Measurements from ENCODE around the gene CHMP1A. TPM values are rescaled to one million over a fixed set of nuclear protein-coding genes. Genes with fewer than 3 reads are reported as not detected.

CHMP1A gene
- 63.0 TPM for polyA plus RNA-seq (2012; ENCODE audit: insufficient read length, low read depth)

DNA sequence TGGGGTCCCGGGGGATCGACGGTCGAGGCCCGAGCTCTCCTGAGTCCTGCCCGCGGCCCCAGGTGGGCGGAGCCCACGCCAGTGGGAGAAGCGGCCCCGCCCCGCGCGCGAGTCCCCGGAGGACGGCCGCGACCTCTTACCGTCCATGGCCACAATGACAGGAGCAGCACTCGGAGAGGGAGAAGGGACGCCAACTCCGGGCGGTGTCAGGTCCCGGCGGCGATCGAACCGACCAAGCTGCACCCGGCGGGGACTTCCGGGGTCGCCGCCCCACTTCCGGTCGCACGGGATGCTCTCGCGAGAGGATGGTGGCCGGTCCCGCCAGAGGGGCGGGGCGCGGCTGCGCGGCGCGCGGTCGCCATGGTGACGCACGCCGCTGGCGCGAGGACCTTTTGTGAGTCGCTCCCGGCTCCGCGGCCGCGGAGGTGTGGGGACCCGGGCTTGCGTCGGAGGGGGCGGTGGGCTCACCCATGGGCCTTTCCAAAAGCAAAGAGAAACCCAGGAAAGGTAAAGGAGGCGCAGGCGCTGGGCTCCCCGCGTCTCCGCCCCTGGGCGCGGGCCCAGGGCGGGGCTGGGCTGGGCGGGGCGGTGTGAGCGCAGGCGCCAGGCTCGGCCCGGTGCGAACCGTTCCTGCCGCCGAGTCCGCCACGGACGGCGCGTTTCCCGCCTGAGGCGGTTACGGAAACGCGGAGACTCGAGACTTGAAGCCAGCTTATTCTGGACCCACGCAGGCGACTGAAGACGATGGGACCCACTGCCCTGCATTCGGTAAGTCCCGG is at the start of gene CHMP1A, which contains the start of gene SPATA33:
TSS of gene CHMP1A (minus strand) at position 267 of the 779 bp plus-strand sequence. CDS start at position 147, 120 bp downstream.
TSS of gene SPATA33 (plus strand) at position 395 of the 779 bp plus-strand sequence. CDS start at position 471, 76 bp downstream.
- TF ChIP-seq POLR2AphosphoS5 (IDR thresholded peaks at IDR 0.05; ENCODE audit: low read depth, low read length) = peak; percentile 72
- peak; percentile 76; the same call in 1 of the 2 replicates for TF ChIP-seq SIN3A (IDR thresholded peaks at IDR 0.05; ENCODE audit: borderline replicate concordance, insufficient read depth, low read length)
- no peak for TF ChIP-seq REST (IDR thresholded peaks at IDR 0.05; ENCODE audit: insufficient read depth in 1 of 2, low read depth in 2 of 2, low read length in 2 of 2)
- TF ChIP-seq FOXP2 (optimal IDR thresholded peaks at IDR 0.05; ENCODE audit: borderline replicate concordance, extremely low read depth, extremely low read length, insufficient read depth) = no peak
- TF ChIP-seq TAF1 (IDR thresholded peaks at IDR 0.05; ENCODE audit: borderline replicate concordance, insufficient read depth, low read length) = 0 out of 2 replicates have a peak, but pooled peaks have one; percentile 36

GRCh38 chr16:89706518-89707260 is 49.2 kb upstream of the CHMP1A start:
- TF ChIP-seq POLR2AphosphoS5 (IDR thresholded peaks at IDR 0.05; ENCODE audit: low read depth, low read length) (no peak), FOXP2 (optimal IDR thresholded peaks at IDR 0.05; ENCODE audit: borderline replicate concordance, extremely low read depth, extremely low read length, insufficient read depth) (no peak), TAF1 (IDR thresholded peaks at IDR 0.05; ENCODE audit: borderline replicate concordance, insufficient read depth, low read length) (no peak), SIN3A (IDR thresholded peaks at IDR 0.05; ENCODE audit: borderline replicate concordance, insufficient read depth, low read length) (no peak), REST (IDR thresholded peaks at IDR 0.05; ENCODE audit: insufficient read depth in 1 of 2, low read depth in 2 of 2, low read length in 2 of 2) (no peak)

- TF ChIP-seq SIN3A (IDR thresholded peaks at IDR 0.05; ENCODE audit: borderline replicate concordance, insufficient read depth, low read length) (no peak), POLR2AphosphoS5 (IDR thresholded peaks at IDR 0.05; ENCODE audit: low read depth, low read length) (no peak), FOXP2 (optimal IDR thresholded peaks at IDR 0.05; ENCODE audit: borderline replicate concordance, extremely low read depth, extremely low read length, insufficient read depth) (no peak)
Observed at GRCh38 chr16:89705006-89705405, 47.5 kb upstream of the CHMP1A start.

DNA sequence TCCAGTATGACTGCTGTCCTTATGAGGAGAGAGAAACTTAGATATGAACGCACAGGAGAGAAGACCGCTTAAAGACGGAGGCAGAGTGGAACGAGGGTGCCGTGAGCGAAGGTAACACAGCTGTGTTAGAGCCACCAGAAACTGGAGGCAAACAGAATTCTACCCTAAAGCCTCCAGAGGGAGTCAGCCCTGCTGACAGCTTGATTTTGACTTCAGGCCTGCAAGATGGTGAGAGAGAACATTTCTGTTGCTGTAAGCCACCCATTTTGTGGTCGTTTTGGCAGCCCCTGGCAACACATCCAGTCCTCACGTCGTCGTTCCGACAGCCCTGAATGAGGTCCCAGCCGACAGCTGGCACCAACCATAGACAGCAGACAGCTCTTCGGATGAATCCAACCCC is 46.8 kb upstream of the CHMP1A start:
- TF ChIP-seq SIN3A (IDR thresholded peaks at IDR 0.05; ENCODE audit: borderline replicate concordance, insufficient read depth, low read length) (no peak), FOXP2 (optimal IDR thresholded peaks at IDR 0.05; ENCODE audit: borderline replicate concordance, extremely low read depth, extremely low read length, insufficient read depth) (no peak), POLR2AphosphoS5 (IDR thresholded peaks at IDR 0.05; ENCODE audit: low read depth, low read length) (no peak), REST (IDR thresholded peaks at IDR 0.05; ENCODE audit: insufficient read depth in 1 of 2, low read depth in 2 of 2, low read length in 2 of 2) (no peak), TAF1 (IDR thresholded peaks at IDR 0.05; ENCODE audit: borderline replicate concordance, insufficient read depth, low read length) (no peak)

All from PFSK-1 (cell line).